ENCODE measurements around the gene ORAI2.

- no peak for TF ChIP-seq CTCF (IDR thresholded peaks at IDR 0.05; ENCODE audit: low read depth, low read length)
- no peak for TF ChIP-seq EZH2phosphoT487 (IDR thresholded peaks at IDR 0.05; ENCODE audit: low read depth)
These were observed 40.1 kb downstream of the ORAI2 start for GRCh38 chr7:102473271-102473991.

Measured in OCI-LY3 (cell line).